T47D (cell line): ENCODE measurements around the gene FAM53A.

Experiments used
- DNase-seq, 2 experiments: peaks; one replicate each; pipeline versions ENCODE4 v3.0.0 to v3.0.0-alpha.2; 2011 to 2012; ENCODE audit warnings: low read depth in 1 of 2, low spot score in 1 of 2
- JUND ChIP-seq: IDR thresholded peaks from 2 replicates; pipeline ENCODE4 v1.6.1; 2012; ENCODE audit warnings: low read depth
- in situ Hi-C: cut with HindIII; loops from 2 replicates; pipeline ENCODE4 v1.10.0; 2016; ENCODE audit warnings: low sequenced_read_pairs, low pct_unique_long_range_greater_than_20kb

The FAM53A gene

GRCh38 chr4:1636490-1637211, 47.5 kb downstream of the FAM53A start:
- in situ Hi-C loops: no loop called here
- DNase-seq: no peak
- no peak for TF ChIP-seq JUND

- DNase-seq: no peak
- in situ Hi-C loops: no loop called here
- no peak for TF ChIP-seq JUND
These were observed 48.6 kb downstream of the FAM53A start for GRCh38 chr4:1635464-1635863.

GRCh38 chr4:1633993-1634392, 50.1 kb downstream of the FAM53A start:
- in situ Hi-C loops: no loop called here
- no peak for DNase-seq

GRCh38 chr4:1632109-1633104, 51.7 kb downstream of the FAM53A start:
- no peak for DNase-seq
- no peak for TF ChIP-seq JUND
- in situ Hi-C loops: no loop called here

More at GRCh38 chr4:1633993-1634392, 50.1 kb downstream of the FAM53A start:
- no peak for TF ChIP-seq JUND

- no peak for TF ChIP-seq JUND
- in situ Hi-C loops: no loop called here
- DNase-seq: no peak
These were observed 53.0 kb downstream of the FAM53A start for GRCh38 chr4:1631136-1631535.

GRCh38 chr4:1630266-1630665, 53.8 kb downstream of the FAM53A start:
- no peak for TF ChIP-seq JUND
- no peak for DNase-seq
- in situ Hi-C loops: no loop called here

- in situ Hi-C loops: no loop called here
- no peak for DNase-seq
- no peak for TF ChIP-seq JUND
These were observed 54.4 kb downstream of the FAM53A start for GRCh38 chr4:1629699-1630083.

- peak; percentile 46 to 79 for DNase-seq
- in situ Hi-C loops: no loop called here
- TF ChIP-seq JUND: no peak
These were observed 55.0 kb downstream of the FAM53A start for GRCh38 chr4:1628892-1629698.

GRCh38 chr4:1627417-1628313, 56.4 kb downstream of the FAM53A start:
- in situ Hi-C loops: no loop called here
- no peak for TF ChIP-seq JUND
- no peak for DNase-seq

- DNase-seq: no peak
- in situ Hi-C loops: no loop called here
- no peak for TF ChIP-seq JUND
These were observed 57.2 kb downstream of the FAM53A start for GRCh38 chr4:1626941-1627340.

- no peak for TF ChIP-seq JUND
- DNase-seq: no peak
- in situ Hi-C loops: no loop called here
These were observed 58.0 kb downstream of the FAM53A start for GRCh38 chr4:1626151-1626550.
